ENCODE data around the gene ZFR2.

ZFR2 gene

DNA sequence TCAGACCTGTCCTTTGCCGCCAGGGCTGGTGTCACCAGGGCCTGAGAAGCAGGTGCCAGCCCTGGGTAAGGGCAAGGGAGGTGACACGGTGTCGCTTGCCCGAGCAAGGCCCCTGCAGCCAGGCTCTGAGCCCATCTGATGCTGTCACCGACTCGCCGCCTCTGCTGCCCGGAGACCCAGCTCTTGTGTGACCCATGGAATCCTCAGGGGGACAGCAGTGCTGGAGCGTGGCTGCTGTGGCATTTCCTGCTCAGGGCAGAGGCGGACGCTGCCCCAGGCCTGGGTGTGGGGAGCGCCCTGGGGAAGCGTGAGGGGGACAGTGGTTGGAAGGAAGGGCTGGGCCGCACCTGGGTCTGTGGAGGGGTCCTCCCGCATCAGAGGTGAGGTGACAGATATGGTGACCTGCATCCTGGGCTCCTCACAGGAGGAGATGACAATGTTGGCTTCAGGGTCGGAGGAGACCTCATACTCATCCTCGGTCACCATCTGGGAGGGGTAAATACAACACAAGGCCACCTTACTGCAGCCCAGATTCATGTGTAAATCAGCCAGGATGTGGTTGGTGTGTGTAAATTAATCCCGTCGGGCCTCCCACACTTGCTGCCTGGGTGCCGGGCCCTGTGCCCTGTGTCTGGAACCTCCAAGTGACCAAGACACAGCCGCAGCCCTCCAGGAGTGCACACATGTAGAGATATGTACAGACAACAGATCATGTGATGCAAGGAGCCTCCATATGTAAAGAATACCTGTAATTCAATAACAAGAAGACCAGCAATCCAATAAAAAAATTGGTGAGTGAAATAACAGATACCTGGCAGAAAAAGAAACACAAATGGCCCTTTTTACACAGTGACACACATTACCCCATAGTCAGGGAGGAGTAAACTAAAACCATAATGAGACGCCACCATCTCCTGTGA lies 55.1 kb downstream of the ZFR2 start:
- DNase-seq, result no peak

GRCh38 chr19:3810708-3811355 lies 58.0 kb downstream of the ZFR2 start:
- DNase-seq, result no peak

- DNase-seq, result no peak
These were observed 58.7 kb downstream of the ZFR2 start for GRCh38 chr19:3809881-3810707.

- DNase-seq, result no peak
These were observed 60.3 kb downstream of the ZFR2 start for GRCh38 chr19:3808420-3809143.

DNA sequence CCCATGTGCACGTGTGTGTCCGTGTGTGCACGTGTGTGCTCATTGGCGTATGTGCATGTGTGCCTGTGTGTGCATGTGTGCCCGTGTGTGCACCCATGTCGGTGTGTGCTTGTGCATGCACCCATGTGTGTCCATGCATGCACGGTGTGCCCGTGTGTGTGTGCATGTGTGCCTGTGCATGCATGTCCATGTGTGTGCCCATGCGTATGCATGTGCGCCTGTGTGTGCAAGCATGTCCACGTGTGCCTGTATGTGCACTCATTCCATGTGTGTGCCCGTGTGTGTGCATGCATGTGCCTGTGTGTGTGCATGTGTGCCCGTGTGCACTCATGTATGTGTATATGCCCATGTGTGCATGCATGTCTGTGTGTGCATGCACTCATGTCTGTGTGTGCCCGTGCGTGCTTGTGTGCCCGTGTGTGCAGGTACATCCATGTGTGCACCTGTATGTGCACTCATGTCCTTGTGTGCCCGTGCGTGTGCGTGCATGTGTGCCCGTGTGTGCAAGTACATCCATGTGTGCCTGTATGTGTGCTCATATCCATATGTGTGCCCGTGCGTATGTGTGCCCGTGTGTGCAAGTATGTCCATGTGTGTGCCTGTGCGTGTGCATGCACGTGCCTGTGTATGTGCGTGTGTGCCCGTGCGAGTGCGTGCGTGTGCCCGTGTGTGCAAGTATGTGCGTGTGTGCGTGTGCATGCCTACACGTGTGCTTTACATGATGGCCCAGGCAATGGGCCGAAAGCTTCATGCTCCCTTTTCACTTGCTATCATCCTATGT lies 61.1 kb downstream of the ZFR2 start:
- no peak for DNase-seq

DNA sequence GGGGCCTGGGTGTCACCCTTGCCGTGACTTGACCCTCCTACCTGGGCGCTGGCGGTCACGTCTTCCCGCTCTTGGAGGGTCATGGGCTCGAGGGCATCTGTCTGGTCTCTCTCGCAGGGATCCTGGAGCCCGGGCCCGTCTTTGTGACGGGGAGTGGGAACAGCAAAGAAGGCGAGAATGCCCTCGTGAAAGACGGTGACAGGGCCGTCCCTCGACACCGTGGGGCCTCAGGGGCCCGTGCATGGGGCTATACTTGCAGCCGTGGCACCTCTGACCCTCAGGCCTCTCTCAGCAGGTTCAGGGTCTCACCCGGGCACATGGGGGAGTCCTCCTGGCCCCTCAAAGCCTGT lies 61.7 kb downstream of the ZFR2 start:
- no peak for DNase-seq

GRCh38 chr19:3805859-3806258 lies 63.0 kb downstream of the ZFR2 start:
- no peak for DNase-seq

DNA sequence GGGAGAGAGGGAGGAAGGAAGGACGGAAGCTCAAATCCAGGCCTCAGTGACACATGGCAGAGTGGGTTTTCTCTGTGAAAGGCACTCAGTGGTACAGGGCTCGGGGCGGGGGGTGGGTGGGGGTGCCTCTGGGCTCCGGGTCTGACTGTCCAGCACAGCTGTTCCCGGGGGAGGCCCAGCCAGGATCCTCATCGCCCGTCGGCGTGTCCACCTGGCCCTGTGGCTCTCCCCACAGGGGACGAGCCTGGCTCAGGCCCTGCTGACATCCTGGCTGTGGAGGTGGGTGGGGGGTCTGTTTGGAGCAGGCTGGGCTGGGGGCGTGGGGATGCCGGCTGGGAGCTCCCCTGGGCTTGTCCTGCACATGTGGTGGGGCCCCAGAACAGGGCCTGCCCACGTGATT lies 64.4 kb downstream of the ZFR2 start:
- DNase-seq, result no peak

GRCh38 chr19:3803986-3804385 lies 64.9 kb downstream of the ZFR2 start:
- no peak for DNase-seq

- no peak for DNase-seq
These were observed 65.5 kb downstream of the ZFR2 start for GRCh38 chr19:3803114-3803888.

DNA sequence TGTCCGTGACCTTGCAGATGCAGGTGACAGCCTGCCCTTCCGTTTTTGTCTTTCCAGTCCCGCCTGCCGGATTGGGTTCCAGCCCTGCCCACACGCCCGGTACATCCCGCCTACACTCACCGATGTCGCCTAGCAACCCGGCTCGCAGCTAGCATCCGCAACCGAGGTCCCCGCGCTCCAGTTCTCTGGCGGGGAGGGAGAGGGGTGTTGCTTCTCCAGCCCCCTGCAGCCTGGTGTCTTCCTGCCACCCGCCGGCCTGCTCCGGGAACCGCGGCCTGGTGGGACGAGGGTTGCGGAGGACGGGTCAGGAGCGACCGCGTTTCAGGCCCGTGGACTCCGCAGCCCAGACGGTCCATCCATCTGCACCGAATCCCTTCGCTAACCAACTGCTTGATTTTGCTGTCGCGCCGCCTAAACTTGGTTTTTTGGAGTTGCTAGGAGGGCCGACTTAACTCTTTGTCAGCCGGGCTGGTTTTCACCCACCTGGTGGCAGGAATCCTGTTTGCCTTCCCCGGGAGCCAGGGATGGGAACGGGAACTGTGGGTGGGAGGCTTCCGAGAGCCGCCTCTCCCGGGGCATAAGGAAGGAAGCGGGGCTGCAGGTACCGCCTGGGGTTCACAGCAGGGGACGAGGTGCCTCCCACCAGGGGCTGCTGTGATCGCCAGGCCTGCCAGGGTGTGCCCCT lies 67.3 kb downstream of the ZFR2 start:
- no peak for DNase-seq

- DNase-seq, result no peak
These were observed 67.8 kb downstream of the ZFR2 start for GRCh38 chr19:3800996-3801395.

DNA sequence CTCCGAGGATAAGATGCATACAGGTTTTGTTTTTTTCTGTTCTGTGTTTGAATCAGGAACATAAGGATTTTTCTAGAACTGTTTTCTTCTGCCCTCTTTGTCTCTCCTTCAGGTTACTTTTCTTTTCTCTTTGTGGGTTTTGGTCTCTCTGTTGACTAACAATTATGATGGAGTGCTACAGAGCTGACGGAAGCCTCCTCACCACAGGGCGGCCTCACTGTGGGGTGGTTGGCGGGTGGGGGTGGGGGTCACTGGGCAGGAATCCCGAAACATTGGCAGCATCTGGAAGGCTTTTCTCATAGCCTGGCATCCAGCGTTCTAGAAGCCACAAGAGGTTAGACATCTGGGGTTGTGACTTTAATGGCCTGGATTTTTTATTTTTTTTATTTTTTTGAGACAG lies 70.7 kb downstream of the ZFR2 start:
- no peak for DNase-seq

GRCh38 chr19:3796358-3796757 lies 72.5 kb downstream of the ZFR2 start:
- DNase-seq, result no peak

GRCh38 chr19:3793799-3794198 lies 75.0 kb downstream of the ZFR2 start:
- no peak for DNase-seq

GRCh38 chr19:3792114-3792513 lies 76.7 kb downstream of the ZFR2 start:
- no peak for DNase-seq

GRCh38 chr19:3790941-3791340 lies 77.9 kb downstream of the ZFR2 start:
- no peak for DNase-seq

DNA sequence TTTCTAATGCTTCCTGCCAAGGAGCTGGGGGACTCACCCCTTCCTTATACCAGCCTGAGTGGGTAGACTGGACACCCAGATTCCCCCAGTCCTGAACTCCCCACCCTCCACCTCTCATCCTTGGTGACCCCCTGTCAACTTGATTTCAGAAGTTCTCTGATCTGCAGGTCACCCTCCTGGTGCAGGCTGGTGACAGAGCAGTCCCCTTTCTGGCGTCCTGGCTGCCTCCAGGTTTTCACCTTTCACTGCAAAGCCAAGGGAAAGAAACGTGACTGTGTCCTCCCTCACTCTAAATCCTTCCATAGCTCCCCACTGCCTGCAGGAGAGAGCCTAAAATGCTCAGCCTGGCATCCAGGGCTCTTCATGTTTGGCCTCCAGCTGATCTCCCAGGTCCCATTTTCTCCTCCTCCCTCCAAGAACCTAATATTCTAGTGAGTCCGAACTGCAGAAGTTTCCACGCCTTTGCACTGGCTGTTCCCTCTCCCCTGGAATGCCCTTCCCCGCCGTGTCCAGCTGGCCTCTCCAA lies 78.6 kb downstream of the ZFR2 start:
- DNase-seq, result no peak

DNA sequence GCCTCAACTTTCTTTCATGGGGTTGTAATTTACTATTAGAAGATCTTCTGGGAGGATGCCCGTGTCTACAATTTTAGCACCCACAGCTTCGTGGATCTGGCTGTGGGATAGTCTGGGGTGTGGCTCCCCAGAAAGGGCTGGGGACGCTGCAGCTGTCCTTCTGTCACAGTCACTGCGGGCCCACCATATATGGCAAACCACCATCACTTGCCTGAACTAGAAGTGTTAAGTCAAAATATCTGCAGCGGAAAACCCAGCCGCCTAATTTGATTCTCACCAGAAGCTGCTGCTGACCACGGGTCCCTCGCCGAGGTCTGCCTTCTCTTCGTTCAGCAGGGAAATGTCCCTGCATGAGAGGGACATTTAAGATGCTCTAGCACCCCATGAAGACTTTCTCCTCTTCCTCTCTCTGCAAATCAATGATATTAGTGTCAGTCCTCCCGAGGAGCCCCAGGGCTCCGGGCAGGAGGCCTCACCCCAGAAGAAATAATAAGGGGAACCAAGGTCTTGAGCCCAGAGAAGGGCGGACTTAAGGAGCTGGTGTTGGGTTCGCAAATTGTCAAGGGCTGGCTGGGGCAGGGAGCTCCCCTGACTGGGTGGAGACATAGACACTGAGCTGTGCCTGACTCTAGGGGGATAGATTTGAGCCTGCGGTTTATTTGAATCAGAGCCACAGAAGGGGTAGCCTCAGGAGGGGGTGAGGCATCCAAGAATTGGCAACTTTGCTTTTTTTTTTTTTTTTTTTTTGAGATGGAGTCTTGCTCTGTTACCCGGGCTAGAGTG lies 79.7 kb downstream of the ZFR2 start:
- no peak for DNase-seq

Data from kidney glomerular epithelial cell (primary cell).